ENCODE results near the gene POLR2L.

Gene POLR2L

DNA sequence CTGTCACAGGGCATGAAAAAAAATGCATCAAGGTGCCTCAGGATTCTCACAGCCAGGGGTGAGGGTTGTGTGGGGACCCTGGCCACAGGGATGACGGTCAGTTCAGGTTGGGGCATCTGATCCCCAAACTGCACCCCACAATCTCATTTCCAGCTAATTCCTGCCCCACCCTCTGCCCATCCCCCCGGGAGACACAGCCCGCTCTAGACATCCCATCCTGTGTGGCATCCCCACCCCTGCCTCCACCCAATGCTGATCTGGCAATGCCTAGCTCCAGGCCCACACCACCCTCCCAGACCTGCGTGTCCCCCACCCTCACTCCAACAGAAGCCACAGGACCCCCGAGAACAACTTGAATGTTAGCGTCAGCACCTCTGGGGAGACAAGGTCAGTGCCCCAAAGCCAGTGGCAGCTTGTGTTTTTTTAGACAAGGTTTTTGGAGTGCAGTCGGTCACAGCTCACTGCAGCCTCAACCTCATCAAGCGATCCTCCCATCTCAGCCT lies 25.6 kb upstream of the POLR2L start:
- no peak for DNase-seq (ENCODE audit: low spot score)
- Histone ChIP-seq H3K4me2 (ENCODE audit: insufficient read depth, low read length, poor library complexity, severe bottlenecking) (no peak overlapping the region), H2AK5ac (ENCODE audit: low read depth, low read length) (no peak overlapping the region), H2AFZ (ENCODE audit: low read length) (no peak overlapping the region), H4K8ac (ENCODE audit: low read depth, low read length) (no peak overlapping the region), H3K9ac (ENCODE audit: low read depth, low read length, poor library complexity) (peak overlapping the region; percentile 44), H3K36me3 (replicated peaks in 1 of 2; ENCODE audit: control insufficient read depth in 2 of 2, insufficient read depth in 2 of 2, low read length in 2 of 2) (peaks cover 4 to 42% of the 10 kb centered on the region in 2 donors), H3K79me1 (ENCODE audit: low read depth, low read length) (peaks cover 5% of the 10 kb centered on the region), H3K4me1 (ENCODE audit: control insufficient read depth in 2 of 2, insufficient read depth in 1 of 2, low read depth in 1 of 2, low read length in 2 of 2) (peaks cover 2 to 11% of the 10 kb centered on the region in 2 donors), H4K91ac (ENCODE audit: low read depth, low read length, poor library complexity) (no peak overlapping the region), H3K4me3 (ENCODE audit: low read length in 2 of 2) (no peak overlapping the region), H3K4ac (ENCODE audit: low read length) (no peak overlapping the region), H2BK12ac (ENCODE audit: low read length) (no peak overlapping the region), H3K18ac (ENCODE audit: low read length) (no peak overlapping the region), H2BK120ac (ENCODE audit: low read depth, low read length) (no peak overlapping the region), H2BK15ac (ENCODE audit: low read length) (no peak overlapping the region), H3K27me3 (ENCODE audit: control insufficient read depth in 3 of 3, insufficient read depth in 3 of 3, low read depth in 1 of 3, low read length in 3 of 3) (no peaks in the 10 kb centered on the region), H3K27ac (replicated peaks; ENCODE audit: low read length) (no peak overlapping the region), H3K14ac (ENCODE audit: low read length) (no peak overlapping the region), H3K9me3 (replicated peaks in 1 of 2; ENCODE audit: control insufficient read depth in 2 of 2, insufficient read depth in 1 of 2, low read depth in 1 of 2, low read length in 2 of 2) (no peaks in the 10 kb centered on the region), H3K23ac (ENCODE audit: low read depth, low read length, poor library complexity) (no peak overlapping the region), H2BK5ac (ENCODE audit: low read length) (no peak overlapping the region)
- no CpG with 5 or more reads among the region's 8 CpGs for WGBS, 2 donors (ENCODE audit: extremely low coverage in 2 of 2, insufficient read length in 2 of 2, insufficient replicate concordance in 1 of 2)

DNA sequence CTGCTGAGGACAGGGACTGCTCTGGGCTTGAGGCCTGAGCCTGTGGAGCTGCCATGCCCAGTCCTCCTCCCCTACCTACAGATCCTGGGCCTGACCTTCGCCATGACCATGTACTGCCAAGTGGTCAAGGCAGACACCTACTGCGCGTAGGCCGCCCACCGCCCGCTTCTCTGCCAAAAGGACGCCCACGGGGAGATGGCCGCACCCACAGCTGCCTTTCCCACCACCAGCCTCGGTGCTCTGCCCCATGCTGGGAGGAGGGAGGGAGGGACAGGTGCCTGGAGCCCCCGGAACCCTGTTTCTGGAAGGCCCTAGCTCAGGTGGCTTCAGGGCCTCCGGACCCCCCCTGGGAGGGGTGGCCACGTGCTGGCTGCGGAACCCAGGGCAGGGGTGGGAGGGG lies 24.2 kb upstream of the POLR2L start:
- WGBS, 2 donors (ENCODE audit: extremely low coverage in 2 of 2, insufficient read length in 2 of 2, insufficient replicate concordance in 1 of 2), result no CpG with 5 or more reads among the region's 14 CpGs
- no peak overlapping the region for H2AK5ac ChIP-seq (ENCODE audit: low read depth, low read length)
- H4K8ac ChIP-seq (ENCODE audit: low read depth, low read length), result no peak overlapping the region
- no peak overlapping the region for H3K9ac ChIP-seq (ENCODE audit: low read depth, low read length, poor library complexity)
- H2BK12ac ChIP-seq (ENCODE audit: low read length), result no peak overlapping the region
- no peak overlapping the region for H3K27ac ChIP-seq (replicated peaks; ENCODE audit: low read length)
- H2BK5ac ChIP-seq (ENCODE audit: low read length), result no peak overlapping the region
- no peak overlapping the region for H3K18ac ChIP-seq (ENCODE audit: low read length)
- no peak overlapping the region for H3K4me3 ChIP-seq (ENCODE audit: low read length in 2 of 2)
- no peaks in the 10 kb centered on the region for H3K27me3 ChIP-seq (ENCODE audit: control insufficient read depth in 3 of 3, insufficient read depth in 3 of 3, low read depth in 1 of 3, low read length in 3 of 3)
- no peaks in the 10 kb centered on the region for H3K9me3 ChIP-seq (replicated peaks in 1 of 2; ENCODE audit: control insufficient read depth in 2 of 2, insufficient read depth in 1 of 2, low read depth in 1 of 2, low read length in 2 of 2)
- H3K36me3 ChIP-seq (replicated peaks in 1 of 2; ENCODE audit: control insufficient read depth in 2 of 2, insufficient read depth in 2 of 2, low read length in 2 of 2), result peaks cover 4 to 46% of the 10 kb centered on the region in 2 donors
- no peak overlapping the region for H3K4ac ChIP-seq (ENCODE audit: low read length)
- peak overlapping the region; percentile 47 for H2BK120ac ChIP-seq (ENCODE audit: low read depth, low read length)
- H3K4me2 ChIP-seq (ENCODE audit: insufficient read depth, low read length, poor library complexity, severe bottlenecking), result no peak overlapping the region
- no peak overlapping the region for H2AFZ ChIP-seq (ENCODE audit: low read length)
- no peak overlapping the region for H2BK15ac ChIP-seq (ENCODE audit: low read length)
- no peak for DNase-seq (ENCODE audit: low spot score)
- peak overlapping the region; percentile 55 for H3K23ac ChIP-seq (ENCODE audit: low read depth, low read length, poor library complexity)
- peaks cover 5% of the 10 kb centered on the region for H3K79me1 ChIP-seq (ENCODE audit: low read depth, low read length)
- H4K91ac ChIP-seq (ENCODE audit: low read depth, low read length, poor library complexity), result no peak overlapping the region
- peaks cover 7 to 17% of the 10 kb centered on the region in 2 donors for H3K4me1 ChIP-seq (ENCODE audit: control insufficient read depth in 2 of 2, insufficient read depth in 1 of 2, low read depth in 1 of 2, low read length in 2 of 2)
- H3K14ac ChIP-seq (ENCODE audit: low read length), result no peak overlapping the region

DNA sequence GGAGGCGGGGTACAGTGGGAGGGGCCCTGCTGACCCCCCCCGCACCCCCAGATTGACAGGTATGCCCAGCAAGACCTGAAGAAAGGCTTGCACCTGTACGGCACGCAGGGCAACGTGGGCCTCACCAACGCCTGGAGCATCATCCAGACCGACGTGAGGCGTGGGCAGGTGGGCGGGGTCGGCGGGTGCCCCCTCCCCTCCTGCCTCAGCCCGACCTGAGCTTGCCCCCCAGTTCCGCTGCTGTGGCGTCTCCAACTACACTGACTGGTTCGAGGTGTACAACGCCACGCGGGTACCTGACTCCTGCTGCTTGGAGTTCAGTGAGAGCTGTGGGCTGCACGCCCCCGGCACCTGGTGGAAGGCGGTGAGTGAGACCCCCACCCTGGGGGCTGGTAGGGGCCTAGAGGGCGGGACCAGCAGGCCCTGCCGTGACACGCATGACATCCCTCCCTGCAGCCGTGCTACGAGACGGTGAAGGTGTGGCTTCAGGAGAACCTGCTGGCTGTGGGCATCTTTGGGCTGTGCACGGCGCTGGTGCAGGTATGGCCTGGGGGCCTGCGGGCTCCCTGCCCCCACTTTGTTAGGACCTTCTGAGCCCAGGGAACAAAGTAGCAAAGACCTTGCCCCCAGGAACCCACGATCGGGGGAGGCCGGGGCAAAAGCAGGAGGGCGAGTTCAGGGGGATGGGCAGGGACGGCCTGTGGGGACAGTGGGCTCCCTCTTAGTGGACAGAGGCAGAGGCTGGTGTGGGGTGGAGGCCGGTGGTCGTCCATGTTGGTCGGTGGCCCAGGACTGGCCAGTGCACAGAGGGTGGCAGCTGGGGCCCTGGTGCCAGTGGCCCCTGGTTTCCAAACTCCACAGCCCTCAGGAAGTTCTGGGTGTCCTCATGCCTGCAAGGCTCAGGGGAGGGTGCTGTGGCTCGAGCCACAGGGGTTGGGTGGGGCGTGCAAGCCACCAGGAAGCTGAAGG lies 23.4 kb upstream of the POLR2L start:
- H2AFZ ChIP-seq (ENCODE audit: low read length), result no peak overlapping the region
- peaks cover 7 to 17% of the 10 kb centered on the region in 2 donors for H3K4me1 ChIP-seq (ENCODE audit: control insufficient read depth in 2 of 2, insufficient read depth in 1 of 2, low read depth in 1 of 2, low read length in 2 of 2)
- H3K14ac ChIP-seq (ENCODE audit: low read length), result no peak overlapping the region
- H3K27ac ChIP-seq (replicated peaks; ENCODE audit: low read length), result no peak overlapping the region
- no peak overlapping the region for H2BK120ac ChIP-seq (ENCODE audit: low read depth, low read length)
- no peak overlapping the region for H3K23ac ChIP-seq (ENCODE audit: low read depth, low read length, poor library complexity)
- H3K18ac ChIP-seq (ENCODE audit: low read length), result no peak overlapping the region
- H3K9ac ChIP-seq (ENCODE audit: low read depth, low read length, poor library complexity), result peak overlapping the region; percentile 70
- no CpG with 5 or more reads among the region's 41 CpGs for WGBS, 2 donors (ENCODE audit: extremely low coverage in 2 of 2, insufficient read length in 2 of 2, insufficient replicate concordance in 1 of 2)
- H2BK15ac ChIP-seq (ENCODE audit: low read length), result no peak overlapping the region
- no peak overlapping the region for H2BK12ac ChIP-seq (ENCODE audit: low read length)
- peaks cover 4 to 43% of the 10 kb centered on the region in 2 donors for H3K36me3 ChIP-seq (replicated peaks in 1 of 2; ENCODE audit: control insufficient read depth in 2 of 2, insufficient read depth in 2 of 2, low read length in 2 of 2)
- peaks cover 5% of the 10 kb centered on the region for H3K79me1 ChIP-seq (ENCODE audit: low read depth, low read length)
- DNase-seq (ENCODE audit: low spot score), result no peak
- no peak overlapping the region for H3K4me2 ChIP-seq (ENCODE audit: insufficient read depth, low read length, poor library complexity, severe bottlenecking)
- no peak overlapping the region for H3K4me3 ChIP-seq (ENCODE audit: low read length in 2 of 2)
- no peaks in the 10 kb centered on the region for H3K9me3 ChIP-seq (replicated peaks in 1 of 2; ENCODE audit: control insufficient read depth in 2 of 2, insufficient read depth in 1 of 2, low read depth in 1 of 2, low read length in 2 of 2)
- H3K27me3 ChIP-seq (ENCODE audit: control insufficient read depth in 3 of 3, insufficient read depth in 3 of 3, low read depth in 1 of 3, low read length in 3 of 3), result no peaks in the 10 kb centered on the region
- H4K91ac ChIP-seq (ENCODE audit: low read depth, low read length, poor library complexity), result no peak overlapping the region
- no peak overlapping the region for H4K8ac ChIP-seq (ENCODE audit: low read depth, low read length)
- no peak overlapping the region for H2BK5ac ChIP-seq (ENCODE audit: low read length)
- no peak overlapping the region for H3K4ac ChIP-seq (ENCODE audit: low read length)
- H2AK5ac ChIP-seq (ENCODE audit: low read depth, low read length), result peak overlapping the region; percentile 46

DNA sequence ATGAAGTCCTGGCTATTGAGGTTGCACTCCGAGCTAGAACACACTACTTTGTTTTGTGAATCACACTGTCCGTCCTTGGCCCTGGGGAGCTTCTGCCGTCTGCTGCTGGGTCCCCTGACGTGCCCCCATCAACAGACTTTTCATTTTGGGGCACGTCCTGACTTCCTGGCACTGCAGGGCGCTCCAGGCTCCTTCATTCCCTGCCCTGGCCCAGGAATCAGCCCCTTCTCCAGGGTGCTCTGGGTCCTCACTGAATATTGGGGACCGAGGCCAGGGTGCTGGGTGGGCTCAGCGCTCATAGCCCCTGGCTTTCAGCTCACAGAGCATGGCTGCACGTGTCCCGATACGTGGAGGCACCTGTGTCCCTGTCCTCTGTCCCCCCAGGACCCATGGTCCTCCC lies 22.6 kb upstream of the POLR2L start:
- H3K9ac ChIP-seq (ENCODE audit: low read depth, low read length, poor library complexity), result peak overlapping the region; percentile 44
- H2BK12ac ChIP-seq (ENCODE audit: low read length), result no peak overlapping the region
- no peak overlapping the region for H4K8ac ChIP-seq (ENCODE audit: low read depth, low read length)
- no peak overlapping the region for H2BK5ac ChIP-seq (ENCODE audit: low read length)
- peaks cover 7 to 14% of the 10 kb centered on the region in 2 donors for H3K4me1 ChIP-seq (ENCODE audit: control insufficient read depth in 2 of 2, insufficient read depth in 1 of 2, low read depth in 1 of 2, low read length in 2 of 2)
- peaks cover 4 to 43% of the 10 kb centered on the region in 2 donors for H3K36me3 ChIP-seq (replicated peaks in 1 of 2; ENCODE audit: control insufficient read depth in 2 of 2, insufficient read depth in 2 of 2, low read length in 2 of 2)
- no peak overlapping the region for H2BK120ac ChIP-seq (ENCODE audit: low read depth, low read length)
- H3K14ac ChIP-seq (ENCODE audit: low read length), result no peak overlapping the region
- DNase-seq (ENCODE audit: low spot score), result no peak
- no peak overlapping the region for H2AK5ac ChIP-seq (ENCODE audit: low read depth, low read length)
- H2BK15ac ChIP-seq (ENCODE audit: low read length), result no peak overlapping the region
- no peak overlapping the region for H3K4me2 ChIP-seq (ENCODE audit: insufficient read depth, low read length, poor library complexity, severe bottlenecking)
- H3K18ac ChIP-seq (ENCODE audit: low read length), result peak overlapping the region; percentile 28
- H4K91ac ChIP-seq (ENCODE audit: low read depth, low read length, poor library complexity), result no peak overlapping the region
- no CpG with 5 or more reads among the region's 11 CpGs for WGBS, 2 donors (ENCODE audit: extremely low coverage in 2 of 2, insufficient read length in 2 of 2, insufficient replicate concordance in 1 of 2)
- no peaks in the 10 kb centered on the region for H3K9me3 ChIP-seq (replicated peaks in 1 of 2; ENCODE audit: control insufficient read depth in 2 of 2, insufficient read depth in 1 of 2, low read depth in 1 of 2, low read length in 2 of 2)
- H3K27me3 ChIP-seq (ENCODE audit: control insufficient read depth in 3 of 3, insufficient read depth in 3 of 3, low read depth in 1 of 3, low read length in 3 of 3), result no peaks in the 10 kb centered on the region
- peaks cover 5% of the 10 kb centered on the region for H3K79me1 ChIP-seq (ENCODE audit: low read depth, low read length)
- no peak overlapping the region for H3K27ac ChIP-seq (replicated peaks; ENCODE audit: low read length)
- no peak overlapping the region for H3K4ac ChIP-seq (ENCODE audit: low read length)
- no peak overlapping the region for H3K4me3 ChIP-seq (ENCODE audit: low read length in 2 of 2)
- H2AFZ ChIP-seq (ENCODE audit: low read length), result no peak overlapping the region
- H3K23ac ChIP-seq (ENCODE audit: low read depth, low read length, poor library complexity), result no peak overlapping the region
